Ovary (tissue), 9 donors: ENCODE results near the gene GLIPR1. TPM values are rescaled to one million over a fixed set of nuclear protein-coding genes. Genes with fewer than 3 reads are reported as not detected.

Source experiments
- DNase-seq, 5 donors: peaks; one replicate each; pipeline ENCODE4 v3.0.0-alpha.2; 2019 to 2020
- H3K27ac ChIP-seq, 2 donors: fragments of 200-600 bp; one replicate each; pipeline versions ENCODE4 v1.5.1 to v1.8.0; 2019 to 2022
- H3K27me3 ChIP-seq: fragments of 200-600 bp; one replicate; pipeline ENCODE4 v1.8.0; 2022
- H3K36me3 ChIP-seq: fragments of 200-600 bp; sonication (generic); one replicate; pipeline ENCODE4 v1.5.1; 2019
- H3K4me1 ChIP-seq: one replicate; pipeline ENCODE4 v1.8.1; 2013; ENCODE audit warnings: mild to moderate bottlenecking, moderate library complexity; ENCODE audit not compliant: insufficient read depth
- H3K4me3 ChIP-seq: fragments of 200-600 bp; sonication (generic); one replicate; pipeline ENCODE4 v1.5.1; 2017
- H3K9me3 ChIP-seq, 2 donors: fragments of 200-600 bp in 1 of 2; sonication (generic) in 1 of 2; one replicate each; pipeline versions ENCODE4 v1.5.1 to v1.8.1; 2013 to 2019; ENCODE audit warnings: mild to moderate bottlenecking in 1 of 2, moderate library complexity in 1 of 2
- CTCF ChIP-seq, 3 donors: fragments of 450-650 bp in 2 of 3; fragments of 200-600 bp in 1 of 3; IDR thresholded peaks; one replicate each; pipeline versions ENCODE4 v1.5.1 to v1.8.0; 2016 to 2022; ENCODE audit warnings: antibody characterized with exemption in 3 of 3, mild to moderate bottlenecking in 1 of 3
- EP300 ChIP-seq: sonication (generic); formaldehyde crosslinking; IDR thresholded peaks from one replicate; pipeline ENCODE4 v1.6.1; 2017; ENCODE audit warnings: antibody characterized with exemption
- POLR2A ChIP-seq: fragments of 450-650 bp; IDR thresholded peaks from one replicate; pipeline ENCODE4 v1.6.1; 2017; ENCODE audit warnings: antibody characterized with exemption, mild to moderate bottlenecking, moderate library complexity
- WGBS, 3 donors: extraction: QIAGEN DNeasy Blood & Tissue Kit in 1 of 3; methylation state at CpG; one replicate each; pipeline versions ENCODE4 v1.1.5 to v1.1.7; 2013 to 2017; 5-methylcytosine and 5-hydroxymethylcytosine counted together
- intact Hi-C, 4 donors: fragments of 100-400 bp; cut with DNase I; formaldehyde crosslinking; loops; one replicate each; pipeline versions ENCODE4 v1.11.0 to v1.15.1; 2022 to 2023
- polyA plus RNA-seq, 2 donors: library from polyadenylated mRNA; stranded (reverse); fragments of 200-250 nt in 1 of 2; fragments of 350-450 nt in 1 of 2; fragmentation: Illumina TruSeq in 1 of 2; extraction: RNeasy Lipid Tissue Mini Kit (QIAGEN cat#74804) in 1 of 2; gene quantifications; one replicate each; pipeline ENCODE4 v1.2.3, GENCODE V29; 2013 to 2014
- total RNA-seq, 7 donors: library from RNA; depleted of rRNA in 2 of 7; stranded (reverse); fragments of >200 nt in 2 of 7; fragmentation: NEBNext Ultra II Directional in 3 of 7; extraction: Animal tissue kit (Norgen Biotek cat#: 25700) in 3 of 7; gene quantifications; one replicate each; pipeline versions ENCODE4 v1.1.0 to v1.2.4, GENCODE V29; 2016 to 2023
- donor health status: DM: no; HTN: no; CAD: no; lungs with moderate emphysema.
- donor health status: DM: no; HTN: no; CAD: no.
- donor health status: Bipolar disorder and iron deficiency.
- donor health status: DM: yes; HTN: yes; CAD: no.
- donor health status: DM: no; HTN: no; CAD: no.
- donor health status: DM: yes; HTN: yes; CAD: no.

GLIPR1 gene
- total and polyA plus RNA-seq, 9 donors: 8.5 to 122 (median 27.9) TPM

DNA sequence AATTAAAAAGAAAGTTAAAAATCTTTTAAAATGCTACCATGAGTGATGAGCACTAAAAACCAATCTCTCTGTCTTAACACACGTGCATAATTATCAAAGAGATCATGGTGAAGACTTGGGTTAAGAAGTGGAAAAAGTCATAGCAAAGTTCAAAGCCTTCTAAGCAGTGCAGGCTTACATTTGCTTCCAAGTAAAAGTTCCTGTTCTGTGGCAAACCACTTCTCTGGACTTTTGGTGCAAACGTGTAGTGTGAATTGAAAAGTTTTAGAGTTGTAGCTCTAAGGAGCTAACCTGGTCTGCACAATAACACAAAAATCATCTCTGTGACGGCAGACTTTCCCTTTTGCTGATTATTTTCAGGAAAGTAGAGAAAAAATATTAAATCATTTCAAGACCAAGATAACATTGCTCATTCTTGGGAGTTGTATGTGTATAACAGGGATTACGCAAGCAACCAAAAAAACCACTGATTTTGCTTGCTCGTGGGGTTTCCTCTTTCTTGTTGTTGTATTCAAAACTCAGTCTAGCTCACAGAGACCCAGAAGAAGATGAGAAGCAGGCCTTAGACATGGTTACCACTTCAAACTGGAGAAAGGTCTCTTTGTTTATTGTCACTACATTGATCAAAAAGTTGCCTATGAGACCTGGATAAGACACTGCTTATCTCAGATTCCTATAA lies 2.3 kb upstream of the GLIPR1 start:
- Histone ChIP-seq H3K27me3 (no peaks in the 10 kb centered on the region), H3K36me3 (no peaks in the 10 kb centered on the region), H3K27ac (no peak overlapping the region), H3K4me3 (no peak overlapping the region), H3K4me1 (peaks cover 5% of the 10 kb centered on the region), H3K9me3 (no peaks in the 10 kb centered on the region)
- TF ChIP-seq CTCF (IDR thresholded peaks at IDR 0.05): no peak
- 36 to 47% (median 44%) methylated on average over 5 of the region's 5 CpGs for WGBS, 3 donors
- DNase-seq: no peak
- intact Hi-C loops: no loop called here

DNA sequence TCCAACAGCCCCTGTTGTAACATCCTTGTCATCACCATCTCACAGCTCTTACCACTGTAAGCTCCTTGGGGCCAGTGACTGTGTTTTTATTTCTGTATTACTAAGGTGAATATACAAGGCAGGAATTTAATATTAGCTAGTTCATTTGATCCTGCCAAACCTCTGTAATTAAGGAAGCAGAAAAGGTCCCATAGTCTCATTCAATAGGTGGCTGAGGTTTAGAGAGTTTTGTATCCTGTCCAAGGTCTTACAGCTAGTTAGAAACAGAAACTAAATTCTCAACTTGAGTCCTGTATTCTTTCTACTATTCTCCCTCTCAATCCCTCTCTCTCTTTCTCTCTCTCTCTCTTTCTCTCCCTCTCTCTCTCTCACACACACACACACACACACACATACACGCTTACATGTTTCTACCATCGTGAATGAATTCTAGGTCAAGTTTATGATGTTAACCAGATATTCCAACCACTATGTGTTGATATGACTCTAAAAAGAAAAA lies 543 bp upstream of the GLIPR1 start:
- WGBS, 3 donors: 2 to 8% (median 7%) methylated on average over 2 of the region's 2 CpGs
- peak in 1 of 3 donors; percentile 7 for TF ChIP-seq CTCF (IDR thresholded peaks at IDR 0.05)
- no peak for TF ChIP-seq EP300
- Histone ChIP-seq H3K4me3 (peak overlapping the region; percentile 50), H3K36me3 (no peaks in the 10 kb centered on the region), H3K27me3 (no peaks in the 10 kb centered on the region), H3K4me1 (peaks cover 5% of the 10 kb centered on the region), H3K27ac (peak overlapping the region in 1 of 2 donors; percentile 68), H3K9me3 (no peaks in the 10 kb centered on the region)
- DNase-seq: no peak
- intact Hi-C loops: loop anchor here in 2 of 4 donors (10.0 kb wide), 1 partner anchor 145 kb away; the partner anchor contains the start of genes CAPS2 (in 2 of the 2) and GLIPR1L1 (in 2 of the 2)

DNA sequence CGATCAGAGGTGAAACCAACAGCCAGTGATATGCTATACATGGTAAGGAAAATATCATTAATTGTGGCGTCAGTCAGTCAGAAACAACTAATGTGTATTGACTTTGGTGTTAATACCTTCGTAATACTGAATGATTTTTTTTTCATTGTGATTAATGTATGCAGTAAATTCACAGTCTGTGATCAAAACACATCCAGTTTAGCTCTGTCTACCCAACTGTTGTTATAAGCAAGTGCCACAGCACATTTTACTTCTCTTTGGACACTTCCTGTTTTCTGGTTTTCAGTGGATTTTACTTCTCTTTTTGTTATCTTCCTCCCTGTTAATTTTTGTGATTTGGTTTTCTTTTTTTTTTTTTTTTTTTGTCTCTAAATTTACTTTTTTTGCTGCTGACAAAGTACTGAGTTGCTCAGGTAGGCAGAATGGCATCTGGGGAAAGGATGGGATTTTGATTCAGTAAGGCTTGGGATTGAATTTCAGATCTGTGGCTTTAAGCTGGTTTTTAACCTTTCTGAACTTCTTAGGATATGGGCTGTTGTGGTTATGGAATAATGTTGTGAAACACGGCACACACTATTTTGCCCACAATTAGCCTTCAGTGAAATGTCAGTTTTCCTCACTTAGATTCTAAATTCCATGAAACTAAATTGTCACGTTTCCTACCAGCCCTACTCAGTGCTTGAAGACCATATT lies 604 bp downstream of the GLIPR1 start:
- Histone ChIP-seq H3K36me3 (no peaks in the 10 kb centered on the region), H3K9me3 (no peaks in the 10 kb centered on the region), H3K4me3 (peak overlapping the region; percentile 50), H3K4me1 (peaks cover 5% of the 10 kb centered on the region), H3K27me3 (no peaks in the 10 kb centered on the region), H3K27ac (peak overlapping the region in 1 of 2 donors; percentile 68)
- TF ChIP-seq CTCF (IDR thresholded peaks at IDR 0.05) (no peak), POLR2A (no peak), EP300 (no peak)
- DNase-seq: no peak
- intact Hi-C loops: loop anchor here in 2 of 4 donors (10.0 kb wide), 1 partner anchor 146 kb away; the partner anchor contains the start of genes CAPS2 (in 2 of the 2) and GLIPR1L1 (in 2 of the 2)
- WGBS, 3 donors: 4 to 10% (median 5%) methylated on average over 5 of the region's 5 CpGs

- WGBS, 3 donors: 67 to 71% (median 68%) methylated on average over 4 of the region's 4 CpGs
- intact Hi-C loops: loop anchor here in 2 of 4 donors (10.0 kb wide), 1 partner anchor 147 kb away; the partner anchor contains the start of genes CAPS2 (in 2 of the 2) and GLIPR1L1 (in 2 of the 2)
Observed at GRCh38 chr12:75481774-75482173, 1.2 kb downstream of the GLIPR1 start.

More at GRCh38 chr12:75481774-75482173, 1.2 kb downstream of the GLIPR1 start:
- H3K4me1 ChIP-seq: peaks cover 5% of the 10 kb centered on the region
- H3K27me3 ChIP-seq: no peaks in the 10 kb centered on the region
- H3K36me3 ChIP-seq: no peaks in the 10 kb centered on the region
- peak overlapping the region; percentile 50 for H3K4me3 ChIP-seq
- TF ChIP-seq CTCF (IDR thresholded peaks at IDR 0.05): no peak
- TF ChIP-seq POLR2A: no peak
- no peak for TF ChIP-seq EP300
- no peaks in the 10 kb centered on the region for H3K9me3 ChIP-seq
- H3K27ac ChIP-seq: no peak overlapping the region
- no peak for DNase-seq
